MCF 10A (cell line): Measurements from ENCODE around the gene CYFIP2. TPM values are rescaled to one million over a fixed set of nuclear protein-coding genes. Genes with fewer than 3 reads are reported as not detected.

Experiments used
- BruUV-seq: library from RNA; stranded (reverse); fragments of 400-500 nt; replicated peaks from 2 replicates; lab custom pipeline; 2021; lab: Mats Ljungman, UMichigan
- CTCF ChIA-PET: fragments of 300-600 bp; sonication (Branson Sonifier 250); formaldehyde crosslinking; extraction: SDS; loops from one replicate; lab custom pipeline; 2021; ENCODE audit warnings: antibody characterized with exemption, inconsistent platforms; lab: Yijun Ruan, JAX
- POLR2A ChIA-PET: fragments of 300-600, 350-650 bp; sonication (Branson Sonifier 250); formaldehyde crosslinking; extraction: SDS; loops from one replicate; lab custom pipeline; 2020; ENCODE audit warnings: antibody characterized with exemption, inconsistent platforms; lab: Yijun Ruan, JAX
- DNase-seq: peaks from one replicate; pipeline ENCODE4 v3.0.0-alpha.2; 2018; ENCODE audit not compliant: unreplicated experiment
- H3K27ac Mint-ChIP-seq: one replicate; pipeline ENCODE4 v1.8.0; 2022; ENCODE audit warnings: mild to moderate bottlenecking, low read depth, mixed read lengths; ENCODE audit not compliant: unreplicated experiment
- H3K27me3 Mint-ChIP-seq: one replicate; pipeline ENCODE4 v1.8.0; 2022; ENCODE audit warnings: mixed read lengths; ENCODE audit not compliant: insufficient read depth, unreplicated experiment
- H3K36me3 Mint-ChIP-seq: one replicate; pipeline ENCODE4 v1.8.0; 2022; ENCODE audit warnings: mild to moderate bottlenecking, moderate library complexity, mixed read lengths; ENCODE audit not compliant: insufficient read depth, unreplicated experiment
- H3K4me1 Mint-ChIP-seq: one replicate; pipeline ENCODE4 v1.8.0; 2022; ENCODE audit warnings: mixed read lengths; ENCODE audit not compliant: insufficient read depth, unreplicated experiment
- H3K4me3 Mint-ChIP-seq: one replicate; pipeline ENCODE4 v1.8.0; 2022; ENCODE audit warnings: mild to moderate bottlenecking, moderate library complexity, mixed read lengths; ENCODE audit not compliant: unreplicated experiment
- H3K9me3 Mint-ChIP-seq: one replicate; pipeline ENCODE4 v1.8.0; 2022; ENCODE audit warnings: mixed read lengths; ENCODE audit not compliant: unreplicated experiment
- intact Hi-C: fragments of 100-400 bp; cut with micrococcal nuclease; formaldehyde crosslinking; loops from 2 replicates; pipeline ENCODE4 v1.14.1; 2022
- total RNA-seq: library from RNA; stranded (reverse); gene quantifications from 2 replicates; pipeline ENCODE4 v1.2.3, GENCODE V29; 2022
- TF ChIP-seq, protein P1 (sequence below): fragments of 200-600 bp; IDR thresholded peaks from one replicate; pipeline ENCODE4 v1.8.0; 2022; ENCODE audit warnings: antibody characterized with exemption, mild to moderate bottlenecking; ENCODE audit not compliant: unreplicated experiment

The CYFIP2 gene
- total RNA-seq, 1 experiment from 2014 or later: 50.8 TPM

DNA sequence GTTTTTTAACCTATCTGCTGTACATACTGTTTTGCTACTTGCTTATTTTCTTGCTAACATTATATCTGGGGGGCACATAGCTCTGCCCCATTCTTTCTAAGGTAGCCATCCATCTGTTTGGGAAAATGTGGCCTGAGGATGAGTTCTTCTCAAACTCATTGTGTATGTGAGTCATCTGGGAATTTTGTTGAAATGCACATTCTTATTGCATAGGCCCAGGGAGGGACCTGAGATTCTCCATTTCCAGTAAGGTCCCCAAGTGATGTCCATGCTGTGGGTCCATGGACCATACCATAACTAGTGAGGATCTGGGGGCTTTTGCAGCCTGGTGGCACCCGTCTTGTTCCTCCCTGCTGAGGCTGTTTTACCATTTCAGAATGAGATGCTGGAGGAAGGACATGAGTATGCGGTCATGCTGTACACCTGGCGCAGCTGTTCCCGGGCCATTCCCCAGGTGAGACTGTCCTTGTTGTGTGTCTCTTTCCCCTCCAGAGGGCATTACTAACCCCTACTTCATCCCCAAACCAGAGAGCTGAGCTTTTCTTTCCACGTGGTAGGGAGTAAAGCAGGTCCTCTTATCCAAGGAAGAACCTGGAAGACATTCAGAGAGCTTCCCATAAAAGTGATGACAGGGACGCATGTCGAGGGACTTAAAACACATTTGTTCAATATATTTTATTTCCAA is 28.6 kb downstream of the CYFIP2 start:
- POLR2A ChIA-PET: interaction anchor here (1.2 kb wide), 1 partner anchor 27 kb away, joined by 3 read pairs; no protein-coding TSS in a partner anchor
- H3K4me1 Mint-ChIP-seq: peaks cover 15% of the 10 kb centered on the region

DNA sequence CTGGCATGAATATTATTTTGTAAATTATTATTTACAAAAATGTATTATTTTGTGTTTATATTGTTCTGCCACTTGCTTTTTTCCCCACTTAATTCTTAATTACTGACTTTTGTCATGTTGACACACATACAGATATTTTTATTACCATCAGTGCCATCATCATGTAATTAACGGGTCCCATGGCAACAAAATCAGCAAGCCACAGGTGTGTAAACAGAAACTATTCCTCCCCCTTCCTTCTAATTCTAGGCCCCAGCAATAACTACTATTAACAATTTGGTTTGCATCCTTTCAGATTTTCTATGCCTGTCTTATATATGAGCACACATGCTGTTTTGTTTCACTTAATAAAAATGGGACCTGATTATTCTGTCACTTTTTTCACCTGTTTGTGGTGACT is 29.3 kb downstream of the CYFIP2 start:
- ChIA-PET CTCF (interaction anchor here (0.9 to 1.8 kb wide), 4 partner anchors 12 to 33 kb away, joined by 3 to 4 read pairs (median 4); no protein-coding TSS in a partner anchor), POLR2A (interaction anchor here (1.2 kb wide), 1 partner anchor 28 kb away, joined by 3 read pairs; no protein-coding TSS in a partner anchor)

More for the DNA sequence above, 28.6 kb downstream of the CYFIP2 start:
- Mint-ChIP-seq H3K9me3 (no peaks in the 10 kb centered on the region), H3K36me3 (peaks cover 5% of the 10 kb centered on the region), H3K4me3 (no peak overlapping the region), H3K27me3 (no peaks in the 10 kb centered on the region), H3K27ac (no peak overlapping the region)
- DNase-seq: no peak
- intact Hi-C loops: no loop called here
- no TSS peak for BruUV-seq
- TF ChIP-seq, protein P1, sequence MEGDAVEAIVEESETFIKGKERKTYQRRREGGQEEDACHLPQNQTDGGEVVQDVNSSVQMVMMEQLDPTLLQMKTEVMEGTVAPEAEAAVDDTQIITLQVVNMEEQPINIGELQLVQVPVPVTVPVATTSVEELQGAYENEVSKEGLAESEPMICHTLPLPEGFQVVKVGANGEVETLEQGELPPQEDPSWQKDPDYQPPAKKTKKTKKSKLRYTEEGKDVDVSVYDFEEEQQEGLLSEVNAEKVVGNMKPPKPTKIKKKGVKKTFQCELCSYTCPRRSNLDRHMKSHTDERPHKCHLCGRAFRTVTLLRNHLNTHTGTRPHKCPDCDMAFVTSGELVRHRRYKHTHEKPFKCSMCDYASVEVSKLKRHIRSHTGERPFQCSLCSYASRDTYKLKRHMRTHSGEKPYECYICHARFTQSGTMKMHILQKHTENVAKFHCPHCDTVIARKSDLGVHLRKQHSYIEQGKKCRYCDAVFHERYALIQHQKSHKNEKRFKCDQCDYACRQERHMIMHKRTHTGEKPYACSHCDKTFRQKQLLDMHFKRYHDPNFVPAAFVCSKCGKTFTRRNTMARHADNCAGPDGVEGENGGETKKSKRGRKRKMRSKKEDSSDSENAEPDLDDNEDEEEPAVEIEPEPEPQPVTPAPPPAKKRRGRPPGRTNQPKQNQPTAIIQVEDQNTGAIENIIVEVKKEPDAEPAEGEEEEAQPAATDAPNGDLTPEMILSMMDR: no peak
- CTCF ChIA-PET: interaction anchor here (0.5 to 1.8 kb wide), 5 partner anchors 11 to 423 kb away, joined by 3 to 5 read pairs (median 3); no protein-coding TSS in a partner anchor

DNA sequence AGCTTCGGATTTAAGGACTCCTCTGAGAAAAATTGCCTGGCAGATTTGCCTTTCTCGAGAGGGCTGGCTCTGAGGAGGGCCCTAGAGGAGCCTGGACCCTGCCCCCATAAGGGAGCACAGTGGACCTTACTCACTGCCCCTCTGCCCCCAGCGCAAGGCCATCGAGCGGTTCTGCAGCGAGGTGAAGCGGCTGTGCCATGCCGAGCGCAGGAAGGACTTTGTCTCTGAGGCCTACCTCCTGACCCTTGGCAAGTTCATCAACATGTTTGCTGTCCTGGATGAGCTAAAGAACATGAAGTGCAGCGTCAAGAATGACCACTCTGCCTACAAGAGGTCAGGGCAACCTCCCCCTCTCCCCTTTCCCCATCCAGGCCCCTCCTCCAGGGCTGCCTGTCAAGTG is 34.6 kb downstream of the CYFIP2 start:
- intact Hi-C loops: no loop called here
- CTCF ChIA-PET: interaction anchor here (1.0 to 7.9 kb wide), 3 partner anchors 27 to 132 kb away, joined by 4 to 73 read pairs (median 32); no protein-coding TSS in a partner anchor
- H3K4me1 Mint-ChIP-seq: no peaks in the 10 kb centered on the region
- H3K27ac Mint-ChIP-seq: no peak overlapping the region
- H3K4me3 Mint-ChIP-seq: no peak overlapping the region
- POLR2A ChIA-PET: no interaction called here
- peaks cover 26% of the 10 kb centered on the region for H3K36me3 Mint-ChIP-seq
- DNase-seq: no peak
- no TSS peak for BruUV-seq
- H3K27me3 Mint-ChIP-seq: no peaks in the 10 kb centered on the region
- TF ChIP-seq, protein P1: no peak
- no peaks in the 10 kb centered on the region for H3K9me3 Mint-ChIP-seq

More for the DNA sequence above, 29.3 kb downstream of the CYFIP2 start:
- Mint-ChIP-seq H3K27ac (no peak overlapping the region), H3K9me3 (no peaks in the 10 kb centered on the region), H3K36me3 (peaks cover 5% of the 10 kb centered on the region), H3K4me1 (peaks cover 12% of the 10 kb centered on the region), H3K4me3 (no peak overlapping the region), H3K27me3 (no peaks in the 10 kb centered on the region)
- TF ChIP-seq, protein P1: no peak
- no peak for DNase-seq
- BruUV-seq: no TSS peak
- intact Hi-C loops: no loop called here

DNA sequence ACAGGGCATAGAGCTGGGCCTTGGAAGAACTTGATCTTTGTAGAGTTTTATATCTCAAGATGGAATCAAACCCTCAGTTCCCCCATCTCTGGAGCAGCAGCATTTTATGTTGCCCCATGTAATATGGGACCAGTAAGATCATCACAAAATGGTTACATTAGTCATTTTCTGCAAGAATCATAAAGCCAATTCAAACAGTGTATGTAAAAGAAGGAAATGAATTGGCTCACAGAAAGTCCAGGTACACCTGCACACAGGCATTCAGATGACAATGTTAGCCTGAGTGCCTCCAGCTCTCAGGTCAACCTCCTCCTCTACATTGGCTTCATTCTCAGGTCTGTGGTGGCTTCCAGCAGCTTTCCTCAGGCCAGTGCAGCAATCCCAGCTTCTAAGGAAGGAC is 35.1 kb downstream of the CYFIP2 start:
- H3K36me3 Mint-ChIP-seq: peaks cover 23% of the 10 kb centered on the region
- POLR2A ChIA-PET: no interaction called here
- no peaks in the 10 kb centered on the region for H3K4me1 Mint-ChIP-seq
- DNase-seq: no peak
- no peaks in the 10 kb centered on the region for H3K9me3 Mint-ChIP-seq
- intact Hi-C loops: no loop called here
- no TSS peak for BruUV-seq
- H3K4me3 Mint-ChIP-seq: no peak overlapping the region
- CTCF ChIA-PET: interaction anchor here (0.7 to 7.9 kb wide), 4 partner anchors 12 to 51 kb away, joined by 3 to 73 read pairs (median 20); no protein-coding TSS in a partner anchor
- no peaks in the 10 kb centered on the region for H3K27me3 Mint-ChIP-seq
- no peak overlapping the region for H3K27ac Mint-ChIP-seq
- TF ChIP-seq, protein P1: no peak
